D341Med (cell line): ENCODE measurements around the gene RSPH10B2.
A peak's percentile ranks its signal among the peaks of the same experiment; 100 is the strongest.
"Not testable (repeated sequence)": the region's sequence is repeated elsewhere in the genome, so short reads cannot be mapped to it uniquely, and the experiment has no call there.

Experiments
- DNase-seq: peaks from one replicate; pipeline ENCODE4 v3.0.0; 2012; ENCODE audit warnings: low spot score

Gene RSPH10B2

GRCh38 chr7:6792113-6792872 lies 38.4 kb downstream of the RSPH10B2 start:
- not testable (repeated sequence) for DNase-seq

DNA sequence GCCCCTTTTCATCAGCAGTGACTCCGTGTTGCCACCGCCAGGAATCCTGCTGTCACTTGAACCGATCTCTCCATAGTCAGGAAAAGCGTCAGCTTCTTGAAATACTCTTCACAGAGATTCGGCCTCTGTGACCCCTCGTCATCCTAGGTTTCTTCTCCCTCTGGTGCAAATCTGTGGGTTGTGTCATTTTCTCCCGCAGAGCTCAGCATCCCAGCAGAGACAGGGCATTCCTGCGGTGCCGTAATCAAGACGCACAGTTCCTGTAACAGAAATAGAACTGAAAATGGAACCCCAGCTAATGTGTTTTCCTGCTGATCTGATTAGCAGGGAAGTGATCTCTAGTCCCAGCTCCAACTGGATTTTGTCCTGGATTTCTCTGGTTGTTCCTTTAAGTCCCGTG lies 40.4 kb downstream of the RSPH10B2 start:
- not testable (repeated sequence) for DNase-seq

DNA sequence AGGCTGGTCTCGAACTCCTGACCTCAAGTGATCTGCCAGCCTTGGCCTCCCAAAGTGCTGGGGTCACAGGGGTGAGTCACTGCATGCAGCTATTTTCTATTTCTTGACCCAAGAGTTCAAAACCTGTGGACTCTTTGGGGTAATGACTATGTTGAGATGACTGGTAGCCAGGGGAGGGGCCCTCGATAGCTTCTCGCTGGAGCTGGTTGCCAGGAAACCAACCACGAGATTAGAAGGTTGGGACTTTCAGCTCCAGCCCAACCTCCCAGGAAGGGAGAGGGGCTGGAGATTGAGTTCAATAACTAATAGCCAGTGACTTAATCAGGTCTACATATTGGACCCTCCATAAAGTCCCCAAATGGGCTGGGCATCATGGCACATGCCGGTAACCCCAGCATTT lies 43.3 kb downstream of the RSPH10B2 start:
- not testable (repeated sequence) for DNase-seq

DNA sequence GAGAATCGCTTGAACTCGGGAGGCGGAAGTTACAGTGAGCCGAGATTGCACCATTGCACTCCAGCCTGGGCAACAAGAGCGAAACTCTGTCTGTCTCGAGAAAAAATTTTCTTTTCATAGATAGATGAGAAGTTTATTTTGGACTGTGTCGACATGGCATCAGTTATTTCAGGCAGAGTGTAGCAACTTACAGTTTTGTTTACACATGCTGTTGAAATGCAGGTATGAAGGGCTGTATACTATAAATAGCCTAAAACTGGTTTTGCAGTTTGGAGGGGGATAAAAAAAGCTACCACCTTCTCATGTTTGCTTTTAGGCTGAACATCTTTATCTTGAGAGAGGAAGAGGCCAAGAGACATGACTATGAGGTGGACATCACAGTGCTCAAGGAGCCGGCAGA lies 44.1 kb downstream of the RSPH10B2 start:
- not testable (repeated sequence) for DNase-seq

DNA sequence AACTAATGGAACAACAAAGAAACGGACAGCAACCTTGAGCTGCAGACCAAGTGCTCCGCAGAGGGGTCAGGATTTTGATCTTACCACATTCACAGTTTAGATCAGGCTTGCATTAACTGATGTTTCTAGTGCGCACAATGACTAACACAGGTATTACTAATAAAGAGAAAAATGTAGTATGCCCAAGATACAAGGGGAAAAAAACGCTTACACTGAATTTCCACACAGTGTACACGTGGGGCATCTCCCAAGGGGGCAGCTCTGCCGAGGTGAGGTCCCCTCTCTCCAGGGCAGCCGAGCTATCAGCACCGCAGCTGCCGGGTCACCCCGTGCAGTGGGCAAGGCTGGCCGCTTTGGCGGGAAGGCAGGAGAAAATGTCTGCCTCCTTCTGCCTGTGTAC lies 46.0 kb downstream of the RSPH10B2 start:
- not testable (repeated sequence) for DNase-seq

DNA sequence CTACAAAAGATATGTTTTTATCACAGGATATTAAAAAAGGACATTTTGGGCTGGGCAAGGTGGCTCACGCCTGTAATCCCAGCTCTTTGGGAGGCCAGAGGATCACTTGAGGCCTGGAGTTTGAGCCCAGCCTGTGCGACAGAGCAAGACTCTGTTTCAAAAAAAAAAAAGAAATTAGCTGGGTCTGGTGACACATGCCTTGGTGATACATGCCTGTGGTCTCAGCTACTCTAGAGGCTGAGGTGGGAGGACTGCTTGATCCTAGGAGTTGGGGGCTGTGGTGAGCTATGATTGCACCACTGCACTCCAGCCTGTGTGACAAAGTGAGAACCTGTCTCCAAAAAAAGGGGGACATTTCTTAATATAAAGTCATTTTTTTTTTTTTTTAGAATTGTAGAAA lies 46.4 kb downstream of the RSPH10B2 start:
- DNase-seq: not testable (repeated sequence)

GRCh38 chr7:6807393-6807918 lies 53.6 kb downstream of the RSPH10B2 start:
- DNase-seq: not testable (repeated sequence)

- not testable (repeated sequence) for DNase-seq
These were observed 54.1 kb downstream of the RSPH10B2 start for GRCh38 chr7:6807959-6808358.

DNA sequence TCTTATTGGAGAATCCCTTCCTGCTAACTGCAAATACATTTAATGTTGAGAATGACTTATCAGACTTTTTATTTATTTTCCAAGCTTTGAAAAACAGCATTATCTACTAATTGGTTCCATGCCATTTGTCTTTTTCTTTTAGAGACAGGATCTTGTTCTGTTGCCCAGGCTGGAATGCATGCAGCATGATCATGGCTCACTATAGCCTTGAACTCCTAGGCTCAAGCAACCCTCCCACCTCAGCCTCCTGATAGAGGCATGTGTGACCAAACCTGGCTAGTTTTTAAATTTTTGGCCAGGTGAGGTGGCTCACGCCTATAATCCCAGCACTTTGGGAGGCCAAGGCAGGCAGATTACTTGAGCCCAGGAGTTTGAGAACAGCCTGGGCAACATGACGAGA lies 59.1 kb downstream of the RSPH10B2 start:
- DNase-seq: not testable (repeated sequence)

- DNase-seq: not testable (repeated sequence)
These were observed 61.6 kb downstream of the RSPH10B2 start for GRCh38 chr7:6815470-6815869.

- not testable (repeated sequence) for DNase-seq
These were observed 67.7 kb downstream of the RSPH10B2 start for GRCh38 chr7:6821622-6822021.

DNA sequence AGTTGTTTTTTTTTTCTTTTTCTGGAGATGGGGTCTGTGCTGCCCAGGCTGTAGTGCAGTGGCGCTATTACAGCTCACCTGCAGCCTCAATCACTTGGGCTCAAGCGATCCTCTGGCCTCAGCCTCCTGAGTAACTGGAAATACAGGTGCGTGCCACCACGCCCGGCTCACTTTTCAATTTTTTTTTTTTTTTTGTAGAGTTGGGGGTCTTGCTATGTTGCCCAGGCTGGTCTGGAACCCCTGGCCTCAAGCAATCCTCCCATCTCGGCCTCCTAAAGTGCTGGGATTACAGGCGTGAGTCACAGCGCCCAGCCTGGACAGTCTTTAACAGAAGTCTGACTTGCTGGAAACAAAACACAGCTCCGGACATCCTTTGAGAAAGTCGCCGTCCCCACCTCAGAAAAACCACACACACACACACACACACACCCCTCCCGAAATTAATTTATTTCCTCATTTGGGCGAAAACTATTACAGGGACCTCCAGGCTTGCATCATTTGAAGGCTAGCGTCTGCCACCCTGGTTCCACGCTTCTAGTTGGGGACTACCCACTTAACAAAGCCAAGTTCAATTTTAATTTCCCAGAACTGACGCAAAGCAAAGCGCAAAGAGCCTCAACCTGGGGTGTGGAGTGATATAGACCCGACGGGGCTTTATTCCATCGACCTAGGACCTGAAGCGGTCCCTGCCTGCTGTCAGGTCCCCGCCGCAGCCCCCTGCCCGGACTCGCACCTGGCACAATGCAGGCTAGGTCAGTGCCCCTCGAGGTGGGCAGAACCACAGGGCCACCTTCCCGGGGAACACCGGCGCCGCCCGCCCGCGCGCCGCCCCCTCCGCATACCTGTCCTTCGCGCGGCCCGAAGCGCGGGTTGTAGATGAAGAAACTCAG lies 71.6 kb downstream of the RSPH10B2 start:
- not testable (repeated sequence) for DNase-seq

GRCh38 chr7:6826151-6826550 lies 72.2 kb downstream of the RSPH10B2 start, which contains the start of gene CCZ1B:
Gene CCZ1B (minus strand): TSS chr7:6826275. CDS start chr7:6826197, 78 bp downstream.
- not testable (repeated sequence) for DNase-seq

GRCh38 chr7:6827180-6827579 lies 73.3 kb downstream of the RSPH10B2 start:
- peak; percentile 69 for DNase-seq

GRCh38 chr7:6829616-6830015 lies 75.7 kb downstream of the RSPH10B2 start:
- not testable (repeated sequence) for DNase-seq

- not testable (repeated sequence) for DNase-seq
These were observed 76.1 kb downstream of the RSPH10B2 start for GRCh38 chr7:6830026-6830425.

- DNase-seq: no peak
These were observed 77.3 kb downstream of the RSPH10B2 start for GRCh38 chr7:6831018-6831725.

DNA sequence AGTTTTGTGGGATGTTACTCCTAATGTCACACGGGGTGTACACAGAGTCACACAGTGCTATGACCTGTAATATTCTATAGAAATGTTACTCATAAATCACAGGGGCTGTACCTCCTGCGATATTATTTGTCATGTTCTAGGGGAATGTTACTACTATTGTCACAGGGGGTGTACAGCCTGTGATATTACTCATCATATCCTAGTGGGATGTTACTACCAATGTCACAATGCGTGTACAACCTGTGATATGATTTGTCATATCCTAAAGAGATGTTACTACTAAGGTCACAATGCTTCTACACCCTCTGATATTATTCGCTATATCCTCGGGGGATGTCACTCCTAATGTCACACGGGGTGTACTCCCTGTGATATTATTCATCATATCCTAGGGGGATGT lies 79.7 kb downstream of the RSPH10B2 start:
- no peak for DNase-seq

DNA sequence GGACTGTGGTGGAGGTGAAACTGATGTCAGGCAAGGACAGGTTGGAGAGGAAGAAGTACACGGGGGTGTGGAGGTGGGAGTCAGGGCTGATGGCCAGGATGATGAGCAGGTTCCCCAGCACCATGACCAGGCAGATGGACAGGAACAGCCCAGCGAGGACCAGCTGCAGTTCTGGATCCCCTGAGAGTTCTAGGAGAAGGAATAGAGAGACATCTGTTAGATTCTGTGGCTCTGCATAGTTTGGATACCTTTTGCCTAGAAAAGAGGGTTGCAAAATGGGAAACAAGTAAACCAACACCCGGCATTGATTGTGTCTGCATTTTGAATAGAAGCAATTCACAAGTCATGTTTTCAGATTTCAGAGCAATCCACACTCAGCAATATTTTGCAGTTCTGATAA lies 81.6 kb downstream of the RSPH10B2 start:
- not testable (repeated sequence) for DNase-seq

DNA sequence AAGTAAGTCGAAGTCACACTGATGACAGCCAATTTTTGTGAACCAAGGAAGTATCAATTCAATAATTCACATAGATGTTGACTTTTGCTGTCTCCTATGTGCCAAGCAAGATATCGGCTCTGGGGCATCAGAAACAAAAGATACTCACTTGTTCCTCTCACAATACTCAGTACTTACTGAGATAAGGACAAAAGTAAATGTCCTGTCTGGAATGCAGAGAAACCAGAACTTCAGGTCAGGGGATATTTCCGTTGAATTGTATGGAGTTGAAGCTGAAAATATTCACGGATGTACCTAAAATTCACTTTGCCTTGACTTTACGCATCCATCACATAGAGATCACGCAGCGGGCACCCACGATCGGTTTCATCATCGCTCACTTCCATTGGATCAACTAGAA lies 83.2 kb downstream of the RSPH10B2 start:
- not testable (repeated sequence) for DNase-seq

DNA sequence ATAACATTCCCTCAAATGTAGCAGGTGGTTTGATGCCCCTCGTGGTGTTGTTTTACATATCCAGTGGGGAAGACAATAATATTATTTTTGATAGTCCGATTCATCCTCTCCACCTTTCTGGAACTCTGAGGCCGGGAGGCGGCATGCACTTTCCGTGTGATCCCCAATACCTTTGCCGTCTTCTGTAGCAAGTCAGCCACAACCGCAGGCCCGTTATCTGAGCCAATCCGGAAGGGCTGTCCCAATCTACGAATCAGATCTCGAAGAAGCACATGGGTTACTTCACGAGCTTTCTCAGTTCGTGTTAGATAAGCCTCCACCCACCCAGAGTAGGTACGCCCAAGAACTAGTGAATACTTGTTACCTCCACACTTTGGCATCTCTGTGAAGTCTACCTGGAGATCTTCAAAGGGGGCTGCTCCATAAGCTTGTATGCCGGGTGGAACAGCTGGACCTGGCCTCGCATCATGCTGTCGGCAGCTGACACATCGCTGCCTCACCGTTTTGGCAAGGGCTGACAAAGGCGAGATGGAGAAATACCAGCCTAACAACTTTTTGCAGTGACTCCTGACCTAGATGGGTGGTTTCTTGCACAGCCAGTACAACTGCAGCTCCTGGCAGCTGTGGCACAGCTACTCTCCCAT lies 88.5 kb downstream of the RSPH10B2 start:
- DNase-seq: not testable (repeated sequence)
